Endometrial microvascular endothelial cells (primary cell): ENCODE measurements around the gene GNPTAB. TPM values are rescaled to one million over a fixed set of nuclear protein-coding genes. Genes with fewer than 3 reads are reported as not detected.
"Not testable (repeated sequence)": the region's sequence is repeated elsewhere in the genome, so short reads cannot be mapped to it uniquely, and the experiment has no call there.

ENCODE experiments used
- in situ Hi-C: cut with HindIII; loops from 2 replicates; pipeline ENCODE4 v1.10.0; 2017; ENCODE audit warnings: low sequenced_read_pairs, low pct_unique_long_range_greater_than_20kb; ENCODE audit errors: inconsistent ontology term
- total RNA-seq: library from RNA; depleted of rRNA; stranded (reverse); fragments of >200 nt; gene quantifications from one replicate; pipeline ENCODE4 v1.2.3, GENCODE V29; 2015; ENCODE audit errors: inconsistent ontology term

Gene GNPTAB
- total RNA-seq, 1 donor from 2014 or later: 36.1 TPM

DNA sequence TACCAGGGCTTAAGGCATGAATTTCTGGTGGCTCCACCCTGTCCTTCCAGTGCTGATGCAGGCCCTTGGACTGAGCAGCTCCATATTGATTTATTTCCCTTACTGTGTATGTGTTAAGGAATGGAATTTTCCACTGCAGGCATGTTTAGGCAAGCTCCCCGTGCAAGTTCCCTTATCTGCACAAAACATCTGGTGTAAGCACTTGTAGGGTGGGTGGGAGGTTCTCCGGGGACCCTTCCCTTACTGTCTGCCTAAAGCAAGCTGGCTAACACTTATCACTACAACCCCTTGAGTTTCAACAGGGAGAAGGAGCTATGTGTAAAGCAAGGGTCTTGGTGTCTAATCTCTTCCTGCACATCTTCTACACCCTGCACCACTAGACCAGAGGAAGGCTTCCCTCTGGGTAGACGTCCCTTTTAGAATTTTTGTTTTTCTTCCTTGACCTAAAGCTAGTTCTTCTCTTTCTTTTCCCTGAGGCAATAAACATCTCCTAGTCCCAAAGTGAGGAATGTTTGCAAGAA, 24.7 kb upstream of the GNPTAB start:
- in situ Hi-C loops: no loop called here

DNA sequence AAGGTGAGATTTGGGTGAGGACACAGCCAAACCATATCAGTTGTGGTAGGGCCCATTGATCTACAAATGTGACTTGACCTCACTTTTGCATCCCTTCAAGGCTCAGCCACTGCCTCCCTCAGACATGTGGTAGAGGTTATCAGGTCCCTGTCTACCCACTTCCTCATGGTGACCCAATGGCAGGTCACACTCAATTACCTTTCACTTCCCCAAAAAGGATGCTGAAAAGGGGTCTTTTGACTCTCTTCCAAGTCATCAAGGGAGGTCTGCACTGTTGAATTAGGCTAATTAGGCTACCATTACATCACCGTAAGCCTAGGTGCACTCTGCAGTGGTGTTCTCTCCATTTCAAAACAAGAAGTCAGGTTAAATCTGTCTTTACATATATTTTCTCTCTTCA, 24.0 kb upstream of the GNPTAB start:
- in situ Hi-C loops: no loop called here

DNA sequence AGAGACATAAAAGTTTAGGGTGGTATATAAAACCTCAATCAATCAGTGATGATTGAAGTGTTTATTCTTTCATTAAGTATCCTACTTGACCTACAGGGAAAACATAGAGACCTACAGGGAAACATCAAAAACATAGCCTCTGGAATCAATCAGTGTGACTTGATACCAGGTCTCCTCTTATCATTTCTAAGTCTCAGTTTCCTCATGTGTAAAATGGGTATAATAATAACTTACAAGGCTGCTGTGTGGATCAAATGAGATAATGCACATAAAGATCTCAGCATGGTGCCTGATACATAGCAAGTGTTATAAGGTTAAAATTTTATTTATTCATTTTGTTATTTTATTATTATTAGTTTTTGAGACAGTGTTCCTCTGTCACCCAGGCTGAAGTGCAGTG, 22.2 kb upstream of the GNPTAB start:
- in situ Hi-C loops: no loop called here

DNA sequence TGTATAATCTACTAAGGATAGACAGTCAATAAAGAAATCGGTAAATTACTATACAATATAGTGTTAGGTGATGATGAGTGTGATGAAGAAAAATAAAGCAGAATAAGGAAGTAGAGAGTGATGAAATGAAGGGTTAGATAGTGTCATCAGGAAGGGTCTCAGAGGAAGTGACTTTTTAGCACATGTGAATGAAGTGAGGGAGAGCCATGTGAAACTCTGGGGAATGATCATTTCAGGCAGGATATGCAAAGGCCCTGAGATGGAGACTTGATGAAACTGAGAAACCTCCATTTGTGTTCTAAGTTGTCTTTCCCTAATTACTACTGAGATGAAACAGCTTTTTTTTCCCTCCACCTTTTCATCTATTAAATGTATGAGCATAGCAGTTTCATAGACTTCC, 19.4 kb upstream of the GNPTAB start:
- in situ Hi-C loops: no loop called here

DNA sequence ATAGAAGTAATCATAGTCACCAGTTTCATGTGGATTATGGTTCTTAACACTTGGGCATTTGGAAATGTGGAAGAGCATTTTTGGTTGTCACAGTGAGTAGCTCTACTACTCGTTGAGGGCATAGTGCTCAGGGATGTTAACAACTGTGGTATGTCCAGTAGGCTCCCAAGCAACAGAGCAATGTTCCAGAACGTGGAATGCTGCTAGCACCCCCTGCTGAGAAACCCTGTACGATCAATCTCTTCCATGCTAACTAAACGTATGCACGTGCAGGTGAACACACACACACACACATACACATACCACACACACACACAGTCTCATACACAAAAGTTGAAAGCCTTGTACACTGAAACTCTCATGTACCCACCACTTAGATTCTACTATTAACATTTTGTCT, 16.6 kb upstream of the GNPTAB start:
- in situ Hi-C loops: no loop called here

DNA sequence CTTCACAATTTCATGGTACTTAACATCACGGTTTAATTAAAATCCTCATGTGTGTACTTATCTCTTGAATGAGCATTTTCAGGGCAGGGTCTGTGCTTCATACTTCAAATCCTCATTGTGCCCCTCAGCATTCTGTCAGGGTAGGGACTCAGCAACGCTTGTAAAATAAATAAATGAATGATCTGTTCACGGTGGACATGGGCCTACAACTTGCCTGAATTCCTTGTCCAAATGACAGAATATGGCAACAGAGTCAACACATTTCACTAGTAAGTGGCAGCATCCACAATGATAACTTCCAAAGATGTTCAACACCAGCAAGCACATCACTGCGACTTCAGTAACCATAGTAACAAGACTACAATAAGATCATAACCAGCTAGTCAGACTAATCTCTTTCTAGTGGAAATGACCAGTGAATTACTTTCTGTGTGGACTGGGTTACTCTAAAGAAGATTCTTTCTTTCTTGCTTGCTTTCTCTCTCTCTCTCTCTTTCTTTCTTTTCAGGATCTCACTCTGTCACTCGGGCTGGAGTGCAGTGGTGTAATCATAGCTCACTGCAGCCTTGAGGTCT, 14.5 kb upstream of the GNPTAB start:
- in situ Hi-C loops: no loop called here

DNA sequence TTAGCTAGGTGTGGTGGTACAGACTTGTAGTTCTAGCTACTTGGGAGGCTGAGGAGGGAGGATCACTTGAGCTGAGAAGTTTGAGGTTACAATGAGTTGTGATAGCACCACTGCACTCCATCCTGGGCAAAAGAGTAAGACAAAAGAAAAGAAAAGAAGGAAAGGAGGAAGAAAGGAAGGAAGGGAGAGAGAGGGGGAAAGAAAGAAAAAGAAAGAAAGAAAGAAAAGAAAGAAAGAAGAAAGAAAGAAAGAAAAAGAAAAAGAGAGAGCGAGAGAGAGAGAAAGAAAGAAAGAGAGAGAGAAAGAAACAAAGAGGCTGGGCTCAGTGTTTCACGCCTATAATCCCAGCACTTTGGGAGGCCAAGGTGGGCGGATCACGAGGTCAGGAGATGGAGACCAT, 10.3 kb upstream of the GNPTAB start:
- in situ Hi-C loops: no loop called here

DNA sequence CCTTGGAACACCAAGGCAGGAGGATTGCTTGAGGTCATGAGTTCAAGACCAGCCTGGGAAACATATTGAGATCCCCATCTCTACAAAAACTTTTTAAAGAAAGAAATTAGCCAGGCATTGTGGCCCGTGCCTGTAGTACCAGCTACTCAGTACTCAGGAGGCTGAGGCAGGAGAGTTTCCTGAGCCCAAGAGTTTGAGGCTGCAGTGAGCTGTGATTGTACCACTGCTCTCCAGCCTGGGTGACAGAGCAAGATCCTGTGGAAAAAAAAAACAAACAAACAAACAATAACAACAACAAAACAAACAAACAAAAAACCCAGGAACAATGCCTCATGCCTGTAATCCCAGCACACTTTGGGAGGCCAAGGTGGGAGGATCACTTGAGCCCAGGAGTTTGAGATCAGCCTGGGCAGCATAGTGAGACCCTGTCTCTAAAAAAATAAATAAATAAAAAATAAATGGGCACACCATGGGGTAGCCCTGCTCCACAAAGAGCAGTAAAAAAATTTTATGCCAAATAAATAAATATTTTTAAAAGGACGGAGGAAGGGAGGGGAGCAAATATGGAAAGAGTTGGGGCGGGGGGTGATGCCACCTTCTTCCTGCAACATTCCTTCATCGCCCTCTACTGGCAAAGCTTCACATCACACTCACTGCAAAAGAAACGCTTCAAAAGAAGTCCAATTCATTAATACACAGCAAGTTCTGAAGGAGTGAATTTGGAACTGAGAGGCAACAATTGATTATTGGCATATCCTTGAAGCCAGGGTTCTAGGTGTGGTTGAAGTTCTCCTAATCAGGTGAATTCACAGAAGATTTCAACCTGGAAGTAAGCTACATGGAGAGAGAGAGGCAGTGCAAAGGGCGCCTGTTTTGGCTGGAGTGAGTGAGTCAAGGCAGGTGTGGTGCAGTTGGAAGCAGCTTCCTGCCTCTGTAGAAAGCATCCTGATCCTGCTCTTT, 8.8 kb upstream of the GNPTAB start:
- in situ Hi-C loops: no loop called here

DNA sequence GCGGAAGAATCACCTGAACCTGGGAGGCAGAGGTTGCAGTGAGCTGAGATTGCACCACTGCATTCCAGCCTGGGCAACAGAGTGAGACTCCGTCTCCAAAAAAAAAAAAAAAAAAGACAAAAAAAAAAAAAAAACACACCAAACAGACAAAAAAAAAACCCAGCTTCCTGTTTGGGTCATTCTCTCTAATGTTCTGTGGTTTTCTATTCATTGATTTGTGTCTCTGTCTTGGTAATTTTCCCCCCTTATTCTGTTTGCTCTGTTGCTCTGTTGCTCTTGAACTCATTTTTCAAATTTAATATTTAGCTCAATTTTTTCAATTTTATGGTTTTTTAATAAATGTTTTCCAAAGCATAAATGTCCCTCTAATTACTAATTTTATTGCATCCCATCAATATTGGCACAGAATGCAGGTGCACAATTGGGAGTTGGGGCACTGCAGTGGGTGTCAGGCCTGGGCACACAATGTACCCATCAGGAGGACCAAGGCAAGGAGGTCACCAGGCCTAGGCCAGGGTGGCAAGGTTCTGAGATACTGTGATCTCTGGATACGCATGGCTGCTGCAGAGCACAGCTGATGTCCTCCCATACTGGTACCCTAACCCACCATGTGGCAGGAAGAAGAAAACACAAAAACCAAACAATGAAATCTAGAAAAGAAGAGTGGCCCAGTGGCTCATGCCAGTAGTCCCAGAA, 8.0 kb upstream of the GNPTAB start:
- in situ Hi-C loops: no loop called here

DNA sequence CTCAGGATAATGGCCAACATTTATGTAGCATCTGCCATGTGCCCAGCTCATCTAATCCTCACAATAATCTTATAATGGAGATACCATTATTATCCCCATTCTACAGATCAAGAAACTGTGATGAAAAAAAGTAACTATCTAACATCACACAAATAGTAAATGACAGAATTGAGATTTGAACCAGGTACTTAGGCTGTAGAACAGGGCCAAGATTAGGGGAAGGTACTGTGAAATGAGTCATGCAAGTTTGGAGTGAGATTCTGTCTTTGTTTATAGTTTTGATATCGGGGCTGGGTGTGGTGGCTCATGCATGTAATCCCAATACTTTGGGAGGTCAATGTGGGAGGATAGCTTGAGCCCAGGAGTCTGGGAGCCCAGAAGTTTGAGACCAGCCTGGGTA, 1.3 kb upstream of the GNPTAB start:
- in situ Hi-C loops: no loop called here

DNA sequence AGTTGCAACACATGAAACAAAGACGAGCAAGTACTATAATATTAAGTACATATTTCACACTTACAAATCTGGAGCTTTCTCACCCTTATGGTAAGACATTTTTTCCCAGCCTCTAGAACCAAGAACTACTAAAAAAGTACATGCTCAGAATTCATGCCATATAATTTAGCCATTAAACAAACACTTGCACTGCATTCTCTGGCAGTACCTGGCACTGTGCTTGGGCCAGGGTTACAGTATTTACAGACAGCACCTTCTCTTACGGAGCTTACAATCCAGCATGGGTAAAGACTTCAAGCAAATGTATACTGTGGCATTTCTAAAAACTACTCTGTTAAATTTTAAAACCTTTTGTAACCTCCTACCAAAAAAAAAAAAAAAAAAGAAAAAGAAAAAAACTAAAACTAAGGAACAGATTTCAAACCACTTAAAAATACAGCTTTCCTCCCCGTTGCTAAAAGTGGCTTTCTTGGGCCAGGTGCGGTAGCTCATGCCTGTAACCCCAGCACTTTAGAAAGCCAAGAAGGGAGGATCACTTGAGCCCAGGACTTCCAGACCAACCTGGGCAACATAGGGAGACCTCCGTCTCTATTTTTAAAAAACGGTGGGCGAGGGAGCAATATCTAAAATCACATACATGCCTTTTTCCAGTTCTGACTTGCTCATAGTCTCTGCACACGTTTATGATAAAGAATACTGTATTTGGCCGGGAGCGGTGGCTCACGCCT, 956 bp downstream of the GNPTAB start:
- in situ Hi-C loops: no loop called here

DNA sequence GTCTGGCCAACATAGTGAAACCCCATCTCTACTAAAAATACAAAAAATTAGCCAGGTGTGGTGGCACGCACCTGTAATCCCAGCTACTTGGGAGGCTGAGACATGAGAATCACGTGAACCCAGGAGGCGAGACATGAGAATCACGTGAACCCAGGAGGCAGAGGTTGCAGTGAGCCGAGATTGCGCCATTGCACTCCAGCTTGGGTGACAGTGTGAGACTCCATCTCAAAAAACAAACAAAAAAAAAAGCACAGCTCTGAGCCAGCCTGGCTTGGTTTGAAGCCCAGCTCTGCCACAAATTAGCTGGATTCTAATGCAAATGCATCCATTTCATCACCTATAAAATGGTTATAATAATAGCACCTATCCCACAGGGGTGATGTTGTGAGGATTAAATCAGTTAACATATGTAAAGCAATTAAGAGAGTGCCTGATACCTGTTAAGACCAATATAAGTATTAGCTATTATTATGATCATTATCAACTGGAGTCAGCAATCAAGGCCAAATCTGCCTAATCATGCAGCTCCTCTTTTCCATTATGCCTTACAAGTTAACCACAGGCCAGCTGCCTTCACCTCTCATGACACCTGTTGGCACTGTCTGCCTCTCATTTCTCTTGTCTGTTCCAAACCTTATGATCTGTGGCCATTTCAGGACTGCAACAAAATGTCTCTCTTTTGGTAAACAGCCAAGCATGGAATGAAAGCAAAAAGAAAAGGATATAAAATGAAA, 2.1 kb downstream of the GNPTAB start:
- in situ Hi-C loops: no loop called here

DNA sequence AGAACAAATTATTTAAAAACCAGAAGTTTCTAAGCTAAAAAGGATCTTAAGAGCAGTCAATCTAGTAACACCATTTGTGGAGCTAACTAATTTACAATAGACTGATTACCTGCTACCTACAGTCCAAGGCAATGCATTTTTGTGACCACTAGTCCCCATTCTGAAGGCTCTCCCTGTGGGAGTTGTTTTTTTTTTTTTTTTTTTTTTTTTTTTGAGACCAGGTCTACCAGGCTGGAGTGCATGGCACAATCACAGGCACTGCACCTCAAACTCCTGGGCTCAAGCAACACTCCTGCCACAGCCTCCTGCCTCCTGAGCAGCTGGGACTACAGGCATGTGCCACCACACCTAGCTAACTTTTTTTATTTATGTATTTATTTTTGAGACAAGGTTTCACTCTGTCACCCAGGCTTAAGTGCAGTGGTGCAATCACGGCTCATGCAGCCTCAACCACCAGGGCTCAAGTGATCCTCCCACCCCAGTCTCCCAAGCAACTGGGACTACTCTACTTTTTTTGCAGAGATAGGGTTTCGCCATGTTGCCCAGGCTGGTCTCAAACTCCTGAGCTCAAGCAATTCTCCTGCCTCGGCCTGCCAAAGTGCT, 3.9 kb downstream of the GNPTAB start:
- in situ Hi-C loops: no loop called here

DNA sequence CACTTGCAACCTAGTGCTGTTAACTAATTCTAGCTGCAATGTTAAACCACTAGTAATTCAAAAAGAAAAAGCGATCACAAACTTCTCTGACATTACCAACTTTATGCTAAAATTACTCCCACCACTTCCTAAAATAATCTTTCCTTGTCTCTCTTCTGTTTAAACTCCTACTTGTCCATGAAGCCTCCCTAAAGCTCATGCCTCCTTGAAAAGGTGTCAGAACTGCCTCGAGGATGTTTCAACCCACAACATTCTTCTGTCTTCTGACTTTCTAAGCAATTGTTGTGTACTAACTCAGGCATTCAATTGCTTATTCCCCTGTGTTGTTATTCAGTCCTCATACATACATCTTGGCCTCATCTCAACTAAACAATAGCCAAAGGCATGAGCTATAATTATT, 5.9 kb downstream of the GNPTAB start:
- in situ Hi-C loops: no loop called here

DNA sequence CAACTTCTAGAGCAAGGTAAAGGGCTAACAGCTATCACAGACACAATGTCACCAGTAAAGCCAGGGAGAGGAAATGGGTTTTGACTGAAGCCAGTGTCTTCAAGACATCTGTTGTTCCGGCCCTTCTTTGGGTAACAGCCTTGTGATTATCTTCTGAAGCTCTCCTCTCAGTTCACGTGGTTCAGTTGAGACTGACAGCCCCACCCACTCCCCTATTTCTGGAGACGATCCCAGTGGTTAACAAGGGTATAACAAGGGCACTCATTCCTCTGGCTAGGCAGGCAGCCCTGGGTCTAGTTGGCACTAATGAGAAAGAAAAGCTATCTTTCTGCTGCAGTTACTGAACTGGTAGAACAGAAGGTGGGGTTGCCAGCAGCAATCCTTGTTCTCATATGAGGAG, 6.9 kb downstream of the GNPTAB start:
- in situ Hi-C loops: no loop called here

DNA sequence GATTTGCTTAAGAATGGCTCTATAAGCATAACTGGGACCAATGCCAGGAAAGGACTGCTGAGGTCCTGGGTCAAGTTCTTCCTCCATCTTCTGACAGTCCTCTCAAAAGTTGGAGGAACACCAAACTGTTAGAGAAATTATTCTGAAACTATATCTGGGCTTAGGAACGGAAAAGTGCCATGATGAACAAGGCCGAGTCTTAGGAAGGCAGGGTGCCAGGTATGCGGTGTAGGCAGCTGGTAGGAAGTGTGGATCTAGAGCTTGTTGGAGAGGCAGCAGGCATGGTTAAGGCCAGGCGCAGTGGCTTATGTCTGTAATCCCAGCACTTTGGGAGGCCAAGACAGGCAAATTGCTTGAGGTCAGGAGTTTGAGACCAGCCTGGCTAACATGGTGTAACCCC, 7.7 kb downstream of the GNPTAB start:
- in situ Hi-C loops: no loop called here

DNA sequence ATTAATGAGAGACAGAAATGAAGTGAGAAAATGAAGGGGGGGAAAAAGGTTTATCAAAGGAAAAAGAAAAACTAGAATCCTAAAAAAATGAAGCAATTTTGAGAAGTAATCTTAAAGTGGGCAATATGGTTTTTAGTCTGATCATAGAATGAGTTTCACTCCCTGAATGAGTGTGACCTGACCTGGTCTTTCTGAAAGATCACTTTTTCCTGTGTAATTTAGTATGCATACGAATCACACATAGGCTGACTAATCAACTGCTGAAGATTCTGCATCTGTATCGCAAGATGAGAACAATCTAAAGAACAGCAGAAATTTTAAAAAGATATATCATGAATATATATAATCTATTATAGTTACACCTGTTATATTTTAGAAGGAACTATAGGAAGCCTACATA, 11.3 kb downstream of the GNPTAB start:
- in situ Hi-C loops: no loop called here

DNA sequence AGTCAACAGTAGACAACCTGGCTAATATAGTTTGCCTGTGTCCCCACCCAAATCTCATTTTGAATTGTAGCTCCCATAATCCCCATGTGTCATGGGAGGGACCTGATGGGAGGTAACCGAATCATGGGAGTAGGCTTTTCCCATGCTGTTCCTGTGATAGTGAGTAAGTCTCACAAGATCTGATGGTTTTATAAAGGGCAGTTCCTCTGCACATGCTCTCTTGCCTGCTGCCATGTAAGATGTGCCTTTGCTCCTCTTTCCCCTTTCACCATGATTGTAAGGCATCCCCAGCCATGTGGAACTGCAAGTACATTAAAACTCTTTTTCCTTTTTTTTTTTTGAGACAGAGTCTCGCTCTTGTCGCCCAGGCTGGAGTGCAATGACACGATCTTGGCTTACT, 12.1 kb downstream of the GNPTAB start:
- in situ Hi-C loops: not testable (repeated sequence)
